T-helper 2 cell treated with Interferon-gamma antibody and Interleukin-4, amounts not matched to agents 5 μg/mL and 100 μg/mL, for 36 hours (primary cell): ENCODE results near the gene MAPK9.
"Not testable (repeated sequence)": the region's sequence is repeated elsewhere in the genome, so short reads cannot be mapped to it uniquely, and the experiment has no call there.

ENCODE experiments used
- DNase-seq: peaks from one replicate; pipeline ENCODE4 v3.0.0; 2021; ENCODE audit warnings: low spot score
- H3K27ac Mint-ChIP-seq: one replicate; pipeline ENCODE4 v1.8.0; 2021; ENCODE audit warnings: mild to moderate bottlenecking, mixed read lengths
- H3K27me3 Mint-ChIP-seq: one replicate; pipeline ENCODE4 v1.8.0; 2021; ENCODE audit warnings: low read depth, mixed read lengths
- H3K36me3 Mint-ChIP-seq: one replicate; pipeline ENCODE4 v1.8.0; 2021; ENCODE audit warnings: low read depth, mixed read lengths
- H3K4me1 Mint-ChIP-seq: one replicate; pipeline ENCODE4 v1.8.0; 2021; ENCODE audit warnings: low read depth, mixed read lengths
- H3K4me3 Mint-ChIP-seq: one replicate; pipeline ENCODE4 v1.8.0; 2022; ENCODE audit warnings: mild to moderate bottlenecking, moderate library complexity, mixed read lengths
- H3K9me3 Mint-ChIP-seq: one replicate; pipeline ENCODE4 v1.8.0; 2021; ENCODE audit warnings: mixed read lengths

The MAPK9 gene

DNA sequence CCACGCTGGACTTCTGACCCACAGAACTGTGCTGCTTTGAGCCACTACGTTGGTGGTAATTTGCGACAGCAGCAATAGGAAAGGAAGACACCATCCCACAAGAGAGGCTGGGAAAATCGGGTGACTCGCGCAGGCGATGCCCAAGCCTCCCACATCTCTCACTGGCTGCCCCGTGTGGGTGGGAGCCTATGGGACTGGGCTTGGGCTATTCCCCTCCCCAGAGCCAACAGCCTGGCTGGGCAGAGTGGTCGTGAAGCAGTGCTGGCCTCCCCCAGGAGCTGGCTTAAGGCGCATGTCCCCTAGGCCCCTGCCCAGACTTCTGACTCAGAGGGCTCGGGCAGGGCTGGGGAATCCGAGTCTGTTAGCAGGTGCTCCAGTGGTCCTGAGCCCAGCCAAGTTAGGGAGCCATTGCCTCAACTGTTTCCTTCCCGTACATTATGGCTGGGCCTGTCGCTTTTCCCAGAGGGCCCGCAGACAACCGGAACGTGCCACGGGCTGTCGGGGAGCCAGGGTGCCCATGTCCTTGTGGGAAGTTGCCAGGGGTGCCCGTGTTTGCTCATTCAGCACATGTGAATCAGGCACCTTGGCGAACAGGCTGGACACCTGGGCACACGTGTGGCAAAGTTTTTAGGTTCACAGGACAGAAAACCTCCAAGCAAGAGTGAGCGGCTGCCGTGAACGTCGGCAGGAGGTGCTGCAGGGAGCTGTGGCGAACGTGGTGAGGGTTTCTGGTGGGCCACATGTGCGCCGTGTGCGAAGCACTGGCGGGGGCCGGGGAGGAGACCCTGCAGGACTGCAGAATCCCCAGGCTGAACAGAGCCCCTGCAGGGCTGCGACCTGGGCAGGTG is 75.9 kb downstream of the MAPK9 start:
- no peaks in the 10 kb centered on the region for H3K27me3 Mint-ChIP-seq
- no peak for DNase-seq
- peaks cover 24% of the 10 kb centered on the region for H3K9me3 Mint-ChIP-seq

GRCh38 chr5:180214870-180215770 is 76.8 kb downstream of the MAPK9 start:
- Mint-ChIP-seq H3K4me3 (no peak overlapping the region), H3K27ac (no peak overlapping the region), H3K9me3 (peaks cover 21% of the 10 kb centered on the region), H3K27me3 (no peaks in the 10 kb centered on the region), H3K36me3 (no peaks in the 10 kb centered on the region), H3K4me1 (no peaks in the 10 kb centered on the region)
- DNase-seq, result no peak

More for the DNA sequence above, 75.9 kb downstream of the MAPK9 start:
- Mint-ChIP-seq H3K4me3 (no peak overlapping the region), H3K36me3 (no peaks in the 10 kb centered on the region), H3K27ac (no peak overlapping the region), H3K4me1 (no peaks in the 10 kb centered on the region)

GRCh38 chr5:180213657-180214207 is 78.2 kb downstream of the MAPK9 start:
- Mint-ChIP-seq H3K27ac (no peak overlapping the region), H3K9me3 (peaks cover 10% of the 10 kb centered on the region), H3K27me3 (peaks cover 5% of the 10 kb centered on the region), H3K4me3 (no peak overlapping the region), H3K36me3 (no peaks in the 10 kb centered on the region), H3K4me1 (no peaks in the 10 kb centered on the region)
- DNase-seq, result no peak

DNA sequence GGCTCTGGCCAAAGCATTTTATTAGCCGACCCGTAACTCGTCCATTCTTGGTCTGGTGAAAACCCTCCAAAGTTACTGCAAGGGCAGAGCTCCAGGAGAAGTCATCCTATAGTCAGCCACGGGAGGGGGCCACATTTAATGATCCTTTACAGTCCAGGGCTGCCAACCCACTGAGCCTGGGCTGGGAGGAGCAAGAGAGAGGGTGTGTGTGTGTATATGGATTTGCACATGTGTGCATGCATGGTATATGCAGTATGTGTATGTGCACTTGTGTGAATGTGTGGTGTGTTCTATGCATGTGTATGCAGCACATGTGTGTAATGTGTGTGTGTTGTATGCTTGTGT is 78.7 kb downstream of the MAPK9 start:
- DNase-seq, result no peak
- Mint-ChIP-seq H3K36me3 (no peaks in the 10 kb centered on the region), H3K4me3 (no peak overlapping the region), H3K9me3 (peaks cover 5% of the 10 kb centered on the region), H3K4me1 (peaks cover 3% of the 10 kb centered on the region), H3K27me3 (peaks cover 8% of the 10 kb centered on the region), H3K27ac (no peak overlapping the region)

- H3K27ac Mint-ChIP-seq, result no peak overlapping the region
- no peak for DNase-seq
- no peaks in the 10 kb centered on the region for H3K9me3 Mint-ChIP-seq
- peaks cover 4% of the 10 kb centered on the region for H3K4me1 Mint-ChIP-seq
- peaks cover 15% of the 10 kb centered on the region for H3K27me3 Mint-ChIP-seq
- H3K36me3 Mint-ChIP-seq, result no peaks in the 10 kb centered on the region
- H3K4me3 Mint-ChIP-seq, result no peak overlapping the region
Observed at GRCh38 chr5:180212363-180213255, 79.3 kb downstream of the MAPK9 start.

- Mint-ChIP-seq H3K4me3 (no peak overlapping the region), H3K27me3 (peaks cover 22% of the 10 kb centered on the region), H3K36me3 (no peaks in the 10 kb centered on the region), H3K27ac (no peak overlapping the region), H3K9me3 (no peaks in the 10 kb centered on the region), H3K4me1 (peaks cover 4% of the 10 kb centered on the region)
- no peak for DNase-seq
Observed at GRCh38 chr5:180211761-180212035, 80.2 kb downstream of the MAPK9 start.

DNA sequence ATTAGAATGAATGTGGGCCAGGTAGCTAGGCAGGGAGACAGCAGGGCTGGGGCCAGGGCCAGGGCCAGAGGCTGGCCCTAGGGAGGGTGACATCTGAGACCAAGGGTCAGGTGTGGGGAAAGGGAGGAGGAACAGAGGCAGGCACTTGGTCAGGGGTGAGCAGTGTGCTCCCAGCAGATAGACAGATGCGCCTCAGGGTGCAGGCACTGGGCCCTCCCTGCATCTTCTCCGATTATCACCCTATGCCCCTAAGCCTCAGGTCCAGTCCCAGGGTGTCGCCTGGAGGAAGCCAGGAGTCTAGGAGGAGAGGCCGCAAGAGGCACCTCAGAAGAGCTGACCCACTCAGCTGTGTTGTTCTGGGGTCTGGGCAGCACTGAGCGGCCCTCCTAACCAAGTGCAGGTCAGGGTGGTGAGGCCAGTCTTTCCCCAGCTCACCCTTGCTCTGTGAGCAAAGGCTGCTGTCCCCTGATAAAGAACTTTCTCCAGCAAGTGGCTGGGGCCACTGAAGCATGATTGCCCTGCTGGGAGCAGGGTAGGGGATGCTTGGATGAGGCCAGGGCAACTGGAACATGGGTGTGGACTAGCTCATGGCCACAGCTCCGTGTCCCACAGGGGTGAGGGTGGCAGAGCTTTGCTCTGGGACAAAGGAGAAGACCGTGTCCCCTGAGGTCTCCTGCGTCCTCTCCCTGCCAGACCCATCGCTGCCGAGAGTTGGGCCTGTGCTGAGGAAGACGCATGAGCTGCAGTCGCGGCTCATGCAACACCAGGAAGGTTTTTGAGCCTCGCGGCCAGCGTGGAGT is 80.7 kb downstream of the MAPK9 start:
- Mint-ChIP-seq H3K36me3 (no peaks in the 10 kb centered on the region), H3K27ac (no peak overlapping the region), H3K4me1 (peaks cover 4% of the 10 kb centered on the region), H3K4me3 (no peak overlapping the region), H3K9me3 (no peaks in the 10 kb centered on the region), H3K27me3 (peaks cover 25% of the 10 kb centered on the region)
- no peak for DNase-seq

GRCh38 chr5:180210077-180210476 is 81.8 kb downstream of the MAPK9 start:
- not testable (repeated sequence) for H3K4me3 Mint-ChIP-seq, DNase-seq, H3K9me3 Mint-ChIP-seq, H3K27ac Mint-ChIP-seq, H3K4me1 Mint-ChIP-seq, H3K36me3 Mint-ChIP-seq
- H3K27me3 Mint-ChIP-seq, result peaks cover 29% of the 10 kb centered on the region

GRCh38 chr5:180209137-180209581 is 82.7 kb downstream of the MAPK9 start, which contains the start of gene RASGEF1C:
Gene RASGEF1C, minus strand, starts transcription at chr5:180209211. Its CDS starts 71,159 bp downstream, at chr5:180138052.
- peaks cover 4% of the 10 kb centered on the region for H3K4me1 Mint-ChIP-seq
- no peak within 1 kb of the TSS for H3K27ac Mint-ChIP-seq
- H3K9me3 Mint-ChIP-seq, result no peaks in the 10 kb centered on the region
- no peaks in the 10 kb centered on the region for H3K36me3 Mint-ChIP-seq
- H3K27me3 Mint-ChIP-seq, result peaks cover 29% of the 10 kb centered on the region
- DNase-seq, result peak; percentile 65
- peak within 1 kb of the TSS; percentile 42 for H3K4me3 Mint-ChIP-seq

DNA sequence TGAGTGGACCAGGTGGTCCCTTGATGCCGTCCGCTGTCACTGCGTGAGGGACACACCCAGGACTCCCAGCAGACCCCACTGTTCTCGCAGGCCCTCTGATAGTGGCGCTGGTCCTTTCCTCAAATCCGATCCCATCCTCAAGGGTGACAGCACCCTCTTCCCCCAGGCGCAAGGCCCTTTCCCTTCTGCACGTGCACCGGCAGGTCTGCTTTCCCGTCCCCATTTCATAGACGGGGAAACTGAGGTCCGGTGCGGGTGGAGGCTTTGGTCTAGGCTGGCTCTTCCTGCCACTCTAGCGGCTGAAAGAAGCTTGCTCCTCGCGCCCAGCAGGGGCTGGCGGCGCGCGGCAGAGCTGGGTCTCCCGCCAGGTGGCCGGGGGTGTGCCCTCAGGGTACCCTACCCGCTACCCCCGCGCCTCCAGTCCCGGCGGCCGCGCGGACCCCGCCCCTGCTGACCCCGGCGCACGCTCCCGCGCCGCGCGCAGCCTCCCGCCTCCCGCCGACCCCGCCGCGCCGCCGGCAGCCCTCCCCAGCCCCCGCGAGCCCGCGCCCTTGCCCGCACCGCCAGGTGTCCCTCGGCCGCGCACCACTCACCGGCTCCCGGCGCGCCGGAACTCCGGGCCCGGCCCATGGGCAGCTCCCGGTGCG is 83.3 kb downstream of the MAPK9 start:
- Mint-ChIP-seq H3K4me3 (peak overlapping the region; percentile 42), H3K27me3 (peaks cover 29% of the 10 kb centered on the region), H3K4me1 (peaks cover 4% of the 10 kb centered on the region), H3K9me3 (no peaks in the 10 kb centered on the region), H3K36me3 (no peaks in the 10 kb centered on the region), H3K27ac (no peak overlapping the region)
- DNase-seq, result no peak

DNA sequence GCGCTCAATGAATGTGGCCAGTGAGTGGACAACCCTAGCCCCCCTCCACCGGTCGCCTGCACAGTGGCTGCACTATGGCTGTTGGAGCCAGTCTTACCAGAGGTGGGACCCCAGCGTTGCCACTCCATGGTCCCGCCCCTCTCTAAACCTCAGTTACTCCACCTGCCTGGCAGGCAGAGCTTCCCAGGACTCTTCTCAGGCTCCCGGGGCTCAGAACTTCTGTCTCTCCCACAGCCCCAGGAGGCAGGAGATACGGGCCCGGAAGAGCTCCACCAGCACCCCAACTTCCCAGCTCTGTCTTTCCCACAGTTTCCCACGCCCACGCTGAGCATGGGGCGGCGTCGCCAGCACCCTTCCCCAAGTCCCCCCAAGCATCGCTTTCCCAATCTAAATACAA is 83.8 kb downstream of the MAPK9 start:
- DNase-seq, result no peak
- Mint-ChIP-seq H3K4me3 (peak overlapping the region; percentile 42), H3K9me3 (no peaks in the 10 kb centered on the region), H3K27ac (no peak overlapping the region), H3K4me1 (peaks cover 4% of the 10 kb centered on the region), H3K27me3 (peaks cover 29% of the 10 kb centered on the region), H3K36me3 (no peaks in the 10 kb centered on the region)

DNA sequence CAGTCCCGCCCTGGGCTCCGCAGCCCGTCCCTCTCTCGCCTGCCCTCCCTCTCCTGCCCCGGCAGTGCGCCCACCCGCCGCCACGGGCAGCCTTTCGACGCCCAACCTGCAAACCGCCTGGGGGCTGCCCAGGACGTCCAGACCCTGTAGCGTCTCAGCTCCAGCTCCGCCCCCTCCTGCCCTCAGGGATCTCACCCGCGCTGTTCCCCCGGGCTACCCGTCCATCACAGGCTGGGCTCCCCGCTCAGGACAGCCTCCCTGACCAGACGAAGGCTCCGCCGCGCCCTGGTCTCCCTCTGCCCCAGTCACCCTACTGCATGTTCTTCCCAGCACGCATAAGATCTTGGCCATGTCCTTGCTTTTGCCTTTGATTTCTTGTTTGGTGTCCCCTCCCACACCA is 84.3 kb downstream of the MAPK9 start:
- no peak for DNase-seq
- Mint-ChIP-seq H3K27me3 (peaks cover 29% of the 10 kb centered on the region), H3K9me3 (no peaks in the 10 kb centered on the region), H3K4me1 (peaks cover 4% of the 10 kb centered on the region), H3K4me3 (no peak overlapping the region), H3K36me3 (no peaks in the 10 kb centered on the region), H3K27ac (no peak overlapping the region)
